Measurements from ENCODE around the gene OSGEP. TPM values are rescaled to one million over a fixed set of nuclear protein-coding genes. Genes with fewer than 3 reads are reported as not detected.

The OSGEP gene
- total RNA-seq, 2 donors from 2014 or later = 54.2 to 71.7 TPM

DNA sequence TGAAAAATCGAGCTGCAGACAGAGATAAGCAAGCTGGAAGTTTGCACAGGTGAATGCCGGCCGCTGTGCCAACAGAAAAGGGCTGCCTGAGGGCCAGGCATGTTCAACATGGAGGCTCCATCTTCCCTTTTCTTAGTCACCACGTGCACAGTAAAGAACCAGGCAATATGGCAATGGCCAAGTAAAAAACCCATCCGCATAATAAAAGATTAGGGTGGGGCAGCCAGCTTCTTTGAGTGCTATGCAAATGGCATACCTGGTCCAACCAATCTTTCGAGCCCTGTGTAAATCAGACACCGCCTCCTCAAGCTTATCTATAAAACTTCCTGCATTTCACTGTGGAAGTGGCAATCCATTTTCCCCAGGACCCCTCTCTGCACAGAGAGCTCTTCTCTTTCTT is 31.3 kb upstream of the OSGEP start:
- H3K9me3 ChIP-seq = no peaks in the 10 kb centered on the region
- H3K4me1 ChIP-seq (replicated peaks) = no peaks in the 10 kb centered on the region
- intact Hi-C loops (cut with DNase I) = no loop called here
- H3K27me3 ChIP-seq (replicated peaks; ENCODE audit: insufficient read depth) = no peaks in the 10 kb centered on the region
- no peak overlapping the region for H3K27ac ChIP-seq
- no peak for DNase-seq (ENCODE audit: low spot score)
- H3K36me3 ChIP-seq = no peaks in the 10 kb centered on the region
- WGBS = 52% methylated on average over 7 of the region's 7 CpGs
- TF ChIP-seq POLR2A (IDR thresholded peaks at IDR 0.05) (no peak), POLR2AphosphoS5 (IDR thresholded peaks at IDR 0.05) (no peak), CTCF (IDR thresholded peaks at IDR 0.05) (no peak)
- no peak overlapping the region for H3K4me3 ChIP-seq

DNA sequence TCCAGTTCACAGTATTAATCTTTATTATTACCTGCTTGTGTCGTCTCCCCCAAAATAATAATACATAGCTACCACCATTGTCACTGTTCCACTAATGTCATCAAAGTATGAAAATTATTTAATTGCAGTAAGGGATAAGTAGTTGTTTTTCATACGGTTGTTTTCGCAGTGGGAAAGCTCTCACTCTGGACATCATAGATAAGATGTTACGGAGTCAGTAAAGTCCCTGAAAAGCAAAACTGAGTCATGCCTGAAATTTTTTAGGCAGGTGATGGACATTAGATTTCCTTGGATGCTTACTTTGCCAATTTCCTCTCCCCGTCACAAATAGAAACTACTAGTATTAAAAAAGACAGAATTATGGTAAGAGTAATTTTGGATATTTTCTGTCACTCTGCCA is 27.8 kb upstream of the OSGEP start:
- WGBS = 79% methylated on average over 5 of the region's 5 CpGs
- H3K27ac ChIP-seq = no peak overlapping the region
- intact Hi-C loops (cut with DNase I) = no loop called here
- no peak for TF ChIP-seq POLR2AphosphoS5 (IDR thresholded peaks at IDR 0.05)
- TF ChIP-seq CTCF (IDR thresholded peaks at IDR 0.05) = no peak
- TF ChIP-seq POLR2A (IDR thresholded peaks at IDR 0.05) = no peak
- no peaks in the 10 kb centered on the region for H3K9me3 ChIP-seq
- H3K27me3 ChIP-seq (replicated peaks; ENCODE audit: insufficient read depth) = no peaks in the 10 kb centered on the region
- no peaks in the 10 kb centered on the region for H3K36me3 ChIP-seq
- H3K4me3 ChIP-seq = no peak overlapping the region
- no peak for DNase-seq (ENCODE audit: low spot score)
- no peaks in the 10 kb centered on the region for H3K4me1 ChIP-seq (replicated peaks)

GRCh38 chr14:20478894-20479293 is 24.3 kb upstream of the OSGEP start:
- Histone ChIP-seq H3K9me3 (no peaks in the 10 kb centered on the region), H3K4me1 (replicated peaks) (no peaks in the 10 kb centered on the region), H3K36me3 (no peaks in the 10 kb centered on the region), H3K27ac (no peak overlapping the region), H3K4me3 (no peak overlapping the region), H3K27me3 (replicated peaks; ENCODE audit: insufficient read depth) (no peaks in the 10 kb centered on the region)
- DNase-seq (ENCODE audit: low spot score) = no peak
- intact Hi-C loops (cut with DNase I) = no loop called here
- 87% methylated on average over 2 of the region's 2 CpGs for WGBS
- TF ChIP-seq POLR2AphosphoS5 (IDR thresholded peaks at IDR 0.05) (no peak), POLR2A (IDR thresholded peaks at IDR 0.05) (no peak), CTCF (IDR thresholded peaks at IDR 0.05) (no peak)

DNA sequence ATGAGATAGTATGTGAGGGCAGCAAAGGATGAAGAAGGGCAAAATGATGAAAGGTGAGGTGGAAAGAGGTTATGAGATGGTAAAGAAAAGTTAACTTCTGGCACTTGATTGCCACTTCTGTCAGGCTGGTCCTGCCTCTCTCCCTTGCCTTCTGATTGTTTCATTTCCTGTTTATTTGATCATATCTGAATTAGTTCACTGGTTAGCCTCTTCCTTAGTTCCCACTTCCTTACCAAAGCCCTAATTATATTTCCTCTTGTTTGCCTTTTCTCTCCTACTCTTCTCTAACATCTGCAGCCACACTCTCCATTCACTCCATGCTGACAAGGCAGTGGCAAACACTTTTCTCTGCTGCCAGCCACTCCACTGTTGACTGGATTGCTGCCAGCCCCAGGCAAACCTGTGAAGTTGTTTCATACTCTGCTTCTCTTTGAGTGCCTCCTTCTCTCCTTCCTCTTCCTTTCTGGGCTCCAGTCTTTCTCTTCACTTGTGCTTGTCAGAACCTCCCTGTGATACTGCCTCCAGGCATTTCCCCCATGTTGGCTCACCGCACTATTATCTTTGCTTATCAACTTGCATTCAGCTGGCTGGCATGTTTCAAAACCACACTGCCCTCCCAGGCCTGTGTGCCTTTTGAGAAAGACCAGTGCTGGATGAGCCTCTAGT is 22.7 kb upstream of the OSGEP start:
- H3K36me3 ChIP-seq = no peaks in the 10 kb centered on the region
- H3K9me3 ChIP-seq = no peaks in the 10 kb centered on the region
- H3K27ac ChIP-seq = no peak overlapping the region
- 67% methylated on average over 1 of the region's 1 CpG for WGBS
- H3K4me1 ChIP-seq (replicated peaks) = no peaks in the 10 kb centered on the region
- TF ChIP-seq POLR2AphosphoS5 (IDR thresholded peaks at IDR 0.05) (no peak), CTCF (IDR thresholded peaks at IDR 0.05) (no peak), POLR2A (IDR thresholded peaks at IDR 0.05) (no peak)
- no peak for DNase-seq (ENCODE audit: low spot score)
- no peaks in the 10 kb centered on the region for H3K27me3 ChIP-seq (replicated peaks; ENCODE audit: insufficient read depth)
- no peak overlapping the region for H3K4me3 ChIP-seq
- intact Hi-C loops (cut with DNase I) = no loop called here

GRCh38 chr14:20476776-20477175 is 22.2 kb upstream of the OSGEP start:
- Histone ChIP-seq H3K27me3 (replicated peaks; ENCODE audit: insufficient read depth) (no peaks in the 10 kb centered on the region), H3K36me3 (no peaks in the 10 kb centered on the region), H3K4me1 (replicated peaks) (no peaks in the 10 kb centered on the region), H3K4me3 (no peak overlapping the region), H3K27ac (no peak overlapping the region), H3K9me3 (no peaks in the 10 kb centered on the region)
- no peak for DNase-seq (ENCODE audit: low spot score)
- intact Hi-C loops (cut with DNase I) = no loop called here
- 94% methylated on average over 5 of the region's 5 CpGs for WGBS
- no peak for TF ChIP-seq CTCF (IDR thresholded peaks at IDR 0.05)
- TF ChIP-seq POLR2A (IDR thresholded peaks at IDR 0.05) = no peak
- no peak for TF ChIP-seq POLR2AphosphoS5 (IDR thresholded peaks at IDR 0.05)
